ENCODE data around the gene PAX5. TPM values are rescaled to one million over a fixed set of nuclear protein-coding genes. Genes with fewer than 3 reads are reported as not detected.

PAX5 gene
- total RNA-seq, 1 experiment from 2014 or later = 0.39 TPM

GRCh38 chr9:36866840-36867239 is 167.2 kb downstream of the PAX5 start:
- Histone ChIP-seq H4K8ac (replicated peaks; ENCODE audit: insufficient read length, low read depth, low read length) (no peak overlapping the region), H2BK120ac (ENCODE audit: low read depth, low read length, poor library complexity, severe bottlenecking) (no peak overlapping the region), H4K20me1 (ENCODE audit: control insufficient read depth, insufficient read depth, insufficient read length) (no peaks in the 10 kb centered on the region), H2AFZ (ENCODE audit: low read length) (no peak overlapping the region), H2BK15ac (ENCODE audit: low read depth, low read length) (no peak overlapping the region), H3K56ac (ENCODE audit: insufficient read length, low read depth, low read length) (no peak overlapping the region), H4K5ac (ENCODE audit: insufficient read length, low read depth, low read length) (no peak overlapping the region), H3K14ac (ENCODE audit: insufficient read depth, low read length) (no peak overlapping the region), H2AK5ac (ENCODE audit: insufficient read length, low read length) (no peak overlapping the region), H2BK5ac (ENCODE audit: insufficient read length, low read length) (no peak overlapping the region), H4K91ac (ENCODE audit: insufficient read length, low read depth, low read length) (no peak overlapping the region), H3K4me1 (ENCODE audit: insufficient read depth, low read length) (0 out of 2 replicates have a peak, but pooled peaks cover 2% of the 10 kb centered on the region), H3K4ac (ENCODE audit: low read depth, low read length) (no peak overlapping the region), H3T11ph (ENCODE audit: low read length) (no peak overlapping the region), H3K27ac (ENCODE audit: insufficient read length, low read depth, low read length) (no peak overlapping the region), H3K9me3 (ENCODE audit: control insufficient read depth, low read depth, low read length) (no peaks in the 10 kb centered on the region), H3K23ac (ENCODE audit: insufficient read length, low read depth, low read length) (no peak overlapping the region), H3K18ac (ENCODE audit: insufficient read length, low read depth, low read length) (no peak overlapping the region), H3K79me2 (ENCODE audit: insufficient read depth, low read length) (no peaks in the 10 kb centered on the region), H3K27me3 (ENCODE audit: insufficient read depth, low read length) (no peaks in the 10 kb centered on the region), H3K4me2 (ENCODE audit: insufficient read depth, insufficient read length, low read length) (no peak overlapping the region), H3K23me2 (ENCODE audit: insufficient read length, low read depth, low read length, poor library complexity, severe bottlenecking) (no peaks in the 10 kb centered on the region), H2BK12ac (ENCODE audit: insufficient read length, low read depth, low read length) (no peak overlapping the region), H2BK20ac (ENCODE audit: low read depth, low read length, poor library complexity, severe bottlenecking) (no peak overlapping the region), H3K9ac (ENCODE audit: extremely low read depth, insufficient read length, low read length) (no peak overlapping the region), H3K79me1 (ENCODE audit: insufficient read depth, low read depth, low read length, poor library complexity, severe bottlenecking) (no peaks in the 10 kb centered on the region)
- no peak for DNase-seq
- Mint-ChIP-seq H3K27me3 (ENCODE audit: low read depth) (peaks cover 66% of the 10 kb centered on the region), H3K36me3 (ENCODE audit: insufficient read depth in 1 of 3, low read depth in 3 of 3) (no peaks in the 10 kb centered on the region), H3K9me3 (no peaks in the 10 kb centered on the region; a peak in 1 of 5 replicates), H3K4me3 (no peak overlapping the region), H3K27ac (no peak overlapping the region), H3K4me1 (peaks cover 16 to 40% of the 10 kb centered on the region in 2 experiments)
- peak; percentile 56 for TF ChIP-seq CTCF (conservative IDR thresholded peaks at IDR 0.05)
- no CpG with 5 or more reads among the region's 7 CpGs for WGBS (ENCODE audit: extremely low coverage, insufficient read length, low lambda C conversion rate)
